HepG2 (cell line): ENCODE results near the gene TUBA4A. TPM values are rescaled to one million over a fixed set of nuclear protein-coding genes. Genes with fewer than 3 reads are reported as not detected.

Experiments
- ATAC-seq: fragments of 200-7000 bp; cut with Tn5 transposase; 3 replicates; pipeline ENCODE4 v1.9.1; 2020; ENCODE audit warnings: mild to moderate bottlenecking, moderate library complexity
- BruUV-seq: library from RNA; stranded (reverse); fragments of 400-500 nt; replicated peaks from 2 replicates; lab custom pipeline; 2021; lab: Mats Ljungman, UMichigan
- CTCF ChIA-PET: fragments of 300-600 bp; formaldehyde crosslinking; extraction: SDS; loops from one replicate; lab custom pipeline; 2021; ENCODE audit warnings: low total read pairs, inconsistent platforms, low intra/inter-chr PET ratio; lab: Yijun Ruan, JAX
- POLR2A ChIA-PET: fragments of 350-600 bp; sonication (Branson Sonifier 250); formaldehyde crosslinking; loops from one replicate; lab custom pipeline; 2020; ENCODE audit warnings: antibody characterized with exemption, inconsistent platforms; lab: Yijun Ruan, JAX
- DNase-seq: peaks from one replicate; pipeline ENCODE4 v3.0.0-alpha.2; 2015; ENCODE audit warnings: low spot score
- FAIRE-seq: peaks from 3 replicates; lab custom pipeline; 2011; peaks lifted over from hg19 to GRCh38; lab: Jason Lieb, UNC
- H2AFZ ChIP-seq: one replicate; pipeline ENCODE4 v1.6.1; 2011; ENCODE audit warnings: low read length, inconsistent platforms
- H3K27ac ChIP-seq: fragments of 300-600 bp; 3 replicates; pipeline ENCODE4 v1.8.0; 2011; ENCODE audit warnings: mixed run types, mild to moderate bottlenecking, mixed read lengths, low read length, inconsistent platforms; ENCODE audit not compliant: insufficient read depth; ENCODE audit errors: extremely low read length
- H3K27me3 ChIP-seq, 2 experiments: fragments of 200-600 bp in 1 of 2; 2 replicates in 1 of 2; 3 replicates in 1 of 2; pipeline versions ENCODE4 v1.6.0 to v1.8.0; 2011; ENCODE audit warnings: low read length in 2 of 2, mild to moderate bottlenecking in 2 of 2, moderate library complexity in 2 of 2, inconsistent platforms in 1 of 2; ENCODE audit not compliant: insufficient read depth in 2 of 2, control insufficient read depth in 1 of 2
- H3K36me3 ChIP-seq, 2 experiments: fragments of 200-600 bp in 1 of 2; replicated peaks in 1 of 2; 2 replicates in 1 of 2; 3 replicates in 1 of 2; pipeline versions ENCODE4 v1.5.1 to v1.8.0; 2011; ENCODE audit warnings: low read length in 2 of 2, inconsistent platforms in 1 of 2; ENCODE audit not compliant: insufficient read depth in 2 of 2, control insufficient read depth in 1 of 2
- H3K4me1 ChIP-seq: 2 replicates; pipeline ENCODE4 v1.5.1; 2012; ENCODE audit warnings: low read length, inconsistent platforms; ENCODE audit not compliant: insufficient read depth
- H3K4me2 ChIP-seq: 2 replicates; pipeline ENCODE4 v1.6.0; 2011; ENCODE audit warnings: low read depth, low read length, inconsistent platforms
- H3K4me3 ChIP-seq, 3 experiments: fragments of 200-600 bp in 1 of 3; sonication (generic), shearing (Covaris generic) in 1 of 3; replicated peaks in 1 of 3; 2 replicates each; pipeline ENCODE4 v1.5.1; 2011 to 2016; ENCODE audit warnings: low read length in 3 of 3, inconsistent platforms in 2 of 3, low read depth in 2 of 3, mild to moderate bottlenecking in 2 of 3, control low read depth in 1 of 3, mixed read lengths in 1 of 3; ENCODE audit not compliant: insufficient read depth in 1 of 3
- H3K79me2 ChIP-seq: one replicate; pipeline ENCODE4 v1.6.1; 2011; ENCODE audit warnings: low read length, inconsistent platforms; ENCODE audit not compliant: insufficient read depth
- H3K9ac ChIP-seq: 2 replicates; pipeline ENCODE4 v1.6.0; 2011; ENCODE audit warnings: mild to moderate bottlenecking, low read depth, low read length, inconsistent platforms; ENCODE audit not compliant: insufficient read depth
- H3K9me3 ChIP-seq: 2 replicates; pipeline ENCODE4 v1.5.1; 2012; ENCODE audit warnings: mild to moderate bottlenecking, low read length
- H4K20me1 ChIP-seq: 2 replicates; pipeline ENCODE4 v1.6.0; 2011; ENCODE audit warnings: inconsistent platforms, mild to moderate bottlenecking, low read length, moderate library complexity; ENCODE audit not compliant: insufficient read depth
- CEBPG ChIP-seq: IDR thresholded peaks from 2 replicates; pipeline ENCODE4 v1.6.1; 2016
- IKZF1 ChIP-seq: fragments of 450-650 bp; IDR thresholded peaks from 2 replicates; pipeline ENCODE4 v1.7.1; 2016
- ZNF629 ChIP-seq: sonication (generic); formaldehyde crosslinking; conservative IDR thresholded peaks from 2 replicates; pipeline ENCODE4 v1.5.0; 2020; ENCODE audit warnings: missing genetic modification reagents
- WGBS: methylation state at CpG from one replicate; pipeline ENCODE4 v1.1.6; 2017; ENCODE audit warnings: low lambda C conversion rate; 5-methylcytosine and 5-hydroxymethylcytosine counted together
- in situ Hi-C: cut with HindIII; loops from 2 replicates; pipeline ENCODE4 v1.10.0; 2017; ENCODE audit warnings: low pct_unique_long_range_greater_than_20kb; ENCODE audit not compliant: extremely low pct_ligation_motif_present
- intact Hi-C: fragments of 100-400 bp; cut with micrococcal nuclease; formaldehyde crosslinking; loops from one replicate; pipeline ENCODE4 v1.10.0; 2022; ENCODE audit not compliant: unreplicated experiment
- polyA plus RNA-seq, 8 experiments: library from polyadenylated mRNA; depleted of rRNA in 3 of 8; stranded (reverse) in 7 of 8; unstranded in 1 of 8; fragments of >200 nt; fragmentation: Illumina TruSeq in 4 of 8; extraction: Trizol in 4 of 8; gene quantifications; 2 replicates each; pipeline versions ENCODE4 v1.2.1 to v1.2.3, GENCODE V29; 2011 to 2016; ENCODE audit warnings: low read depth in 4 of 8, missing spikeins in 1 of 8, mixed read lengths in 1 of 8; ENCODE audit not compliant: insufficient read depth in 1 of 8
- total RNA-seq, 5 experiments: library from RNA; depleted of rRNA; stranded (reverse); fragments of >200 nt; fragmentation: Illumina TruSeq; extraction: Trizol; gene quantifications; 2 replicates each; pipeline ENCODE4 v1.2.3, GENCODE V29; 2016; ENCODE audit warnings: low read depth in 1 of 5
- TF ChIP-seq, protein P1 (sequence below): sonication (generic); formaldehyde crosslinking; IDR thresholded peaks from 2 replicates; pipeline ENCODE4 v1.5.1; 2020; ENCODE audit warnings: mild to moderate bottlenecking, missing genetic modification reagents, moderate library complexity
- TF ChIP-seq, protein P2 (sequence below): sonication (generic); formaldehyde crosslinking; IDR thresholded peaks from 2 replicates; pipeline ENCODE4 v1.5.0; 2020; ENCODE audit warnings: mild to moderate bottlenecking, missing genetic modification reagents, borderline replicate concordance

Gene TUBA4A
- total and polyA plus RNA-seq, 2 of the 13 experiments (the other 11 are each of a cell fraction or from before 2014, with no cell fraction given), result 1.3 to 12.7 TPM

DNA sequence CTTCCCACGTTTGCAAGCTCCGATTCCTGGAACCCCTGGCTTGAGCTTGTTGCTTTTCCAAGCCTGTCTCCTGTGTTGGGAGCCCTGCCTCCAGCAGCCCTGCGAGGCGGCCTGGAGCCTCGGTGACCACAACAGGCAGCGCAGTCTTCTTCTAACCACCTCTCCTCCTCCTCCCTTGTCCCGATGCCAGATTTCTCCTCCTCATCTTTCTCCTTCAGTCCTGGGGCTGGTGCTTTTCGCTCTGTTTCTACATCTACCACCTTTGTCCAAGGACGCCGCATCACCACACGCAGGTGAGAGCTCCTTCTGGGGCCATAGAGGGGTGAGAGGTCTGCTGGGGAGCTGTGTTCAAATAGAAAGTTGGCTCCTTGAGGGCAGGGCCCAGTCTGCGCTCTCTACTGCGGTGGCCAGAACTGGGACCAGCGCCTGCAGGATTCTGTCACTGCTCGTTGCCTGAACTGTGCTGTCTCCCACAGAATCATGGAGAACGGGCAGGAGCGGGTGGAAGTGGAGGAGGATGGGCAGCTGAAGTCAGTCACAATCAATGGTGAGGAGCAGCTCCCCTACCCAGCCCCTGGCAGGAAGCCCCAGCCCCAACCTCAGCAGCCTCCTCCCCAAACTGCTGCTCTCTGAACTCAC, 29.3 kb upstream of the TUBA4A start:
- peaks cover 4 to 10% of the 10 kb centered on the region in 2 experiments; a peak in 4 of 5 replicates for H3K36me3 ChIP-seq
- in situ Hi-C loops, result no loop called here
- H3K9ac ChIP-seq, result no peak overlapping the region
- BruUV-seq, result no TSS peak
- H3K27ac ChIP-seq, result no peak overlapping the region
- DNase-seq, result no peak
- peaks cover 25% of the 10 kb centered on the region for H3K4me1 ChIP-seq
- H3K9me3 ChIP-seq, result no peaks in the 10 kb centered on the region
- no peak for FAIRE-seq
- no peaks in the 10 kb centered on the region for H3K27me3 ChIP-seq
- TF ChIP-seq IKZF1, result no peak
- TF ChIP-seq, protein P1, sequence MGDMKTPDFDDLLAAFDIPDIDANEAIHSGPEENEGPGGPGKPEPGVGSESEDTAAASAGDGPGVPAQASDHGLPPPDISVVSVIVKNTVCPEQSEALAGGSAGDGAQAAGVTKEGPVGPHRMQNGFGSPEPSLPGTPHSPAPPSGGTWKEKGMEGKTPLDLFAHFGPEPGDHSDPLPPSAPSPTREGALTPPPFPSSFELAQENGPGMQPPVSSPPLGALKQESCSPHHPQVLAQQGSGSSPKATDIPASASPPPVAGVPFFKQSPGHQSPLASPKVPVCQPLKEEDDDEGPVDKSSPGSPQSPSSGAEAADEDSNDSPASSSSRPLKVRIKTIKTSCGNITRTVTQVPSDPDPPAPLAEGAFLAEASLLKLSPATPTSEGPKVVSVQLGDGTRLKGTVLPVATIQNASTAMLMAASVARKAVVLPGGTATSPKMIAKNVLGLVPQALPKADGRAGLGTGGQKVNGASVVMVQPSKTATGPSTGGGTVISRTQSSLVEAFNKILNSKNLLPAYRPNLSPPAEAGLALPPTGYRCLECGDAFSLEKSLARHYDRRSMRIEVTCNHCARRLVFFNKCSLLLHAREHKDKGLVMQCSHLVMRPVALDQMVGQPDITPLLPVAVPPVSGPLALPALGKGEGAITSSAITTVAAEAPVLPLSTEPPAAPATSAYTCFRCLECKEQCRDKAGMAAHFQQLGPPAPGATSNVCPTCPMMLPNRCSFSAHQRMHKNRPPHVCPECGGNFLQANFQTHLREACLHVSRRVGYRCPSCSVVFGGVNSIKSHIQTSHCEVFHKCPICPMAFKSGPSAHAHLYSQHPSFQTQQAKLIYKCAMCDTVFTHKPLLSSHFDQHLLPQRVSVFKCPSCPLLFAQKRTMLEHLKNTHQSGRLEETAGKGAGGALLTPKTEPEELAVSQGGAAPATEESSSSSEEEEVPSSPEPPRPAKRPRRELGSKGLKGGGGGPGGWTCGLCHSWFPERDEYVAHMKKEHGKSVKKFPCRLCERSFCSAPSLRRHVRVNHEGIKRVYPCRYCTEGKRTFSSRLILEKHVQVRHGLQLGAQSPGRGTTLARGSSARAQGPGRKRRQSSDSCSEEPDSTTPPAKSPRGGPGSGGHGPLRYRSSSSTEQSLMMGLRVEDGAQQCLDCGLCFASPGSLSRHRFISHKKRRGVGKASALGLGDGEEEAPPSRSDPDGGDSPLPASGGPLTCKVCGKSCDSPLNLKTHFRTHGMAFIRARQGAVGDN (CRISPR knock-in tag), result 0 out of 2 replicates have a peak, but pooled peaks have one; percentile 11
- POLR2A ChIA-PET, result interaction anchor here (2.4 kb wide), 1 partner anchor 12 kb away, joined by 6 read pairs; no protein-coding TSS in a partner anchor
- 95% methylated on average over 17 of the region's 17 CpGs for WGBS
- no peak for ATAC-seq
- no peaks in the 10 kb centered on the region for H3K79me2 ChIP-seq
- no peak overlapping the region for H3K4me2 ChIP-seq
- CTCF ChIA-PET, result no interaction called here
- intact Hi-C loops, result no loop called here
- no peak overlapping the region for H2AFZ ChIP-seq
- H3K4me3 ChIP-seq, result no peak overlapping the region
- H4K20me1 ChIP-seq, result no peaks in the 10 kb centered on the region

- 91% methylated on average over 5 of the region's 5 CpGs for WGBS
- in situ Hi-C loops, result no loop called here
- intact Hi-C loops, result no loop called here
- H3K36me3 ChIP-seq, result peaks cover 4 to 10% of the 10 kb centered on the region in 2 experiments; a peak in 4 of 5 replicates
- H3K4me3 ChIP-seq, result no peak overlapping the region
- BruUV-seq, result no TSS peak
- no peaks in the 10 kb centered on the region for H4K20me1 ChIP-seq
- TF ChIP-seq CEBPG (CRISPR knock-in tag) (no peak), ZNF629 (CRISPR knock-in tag) (peak; percentile 38; the same call in 1 of the 2 replicates)
- TF ChIP-seq, protein P2, sequence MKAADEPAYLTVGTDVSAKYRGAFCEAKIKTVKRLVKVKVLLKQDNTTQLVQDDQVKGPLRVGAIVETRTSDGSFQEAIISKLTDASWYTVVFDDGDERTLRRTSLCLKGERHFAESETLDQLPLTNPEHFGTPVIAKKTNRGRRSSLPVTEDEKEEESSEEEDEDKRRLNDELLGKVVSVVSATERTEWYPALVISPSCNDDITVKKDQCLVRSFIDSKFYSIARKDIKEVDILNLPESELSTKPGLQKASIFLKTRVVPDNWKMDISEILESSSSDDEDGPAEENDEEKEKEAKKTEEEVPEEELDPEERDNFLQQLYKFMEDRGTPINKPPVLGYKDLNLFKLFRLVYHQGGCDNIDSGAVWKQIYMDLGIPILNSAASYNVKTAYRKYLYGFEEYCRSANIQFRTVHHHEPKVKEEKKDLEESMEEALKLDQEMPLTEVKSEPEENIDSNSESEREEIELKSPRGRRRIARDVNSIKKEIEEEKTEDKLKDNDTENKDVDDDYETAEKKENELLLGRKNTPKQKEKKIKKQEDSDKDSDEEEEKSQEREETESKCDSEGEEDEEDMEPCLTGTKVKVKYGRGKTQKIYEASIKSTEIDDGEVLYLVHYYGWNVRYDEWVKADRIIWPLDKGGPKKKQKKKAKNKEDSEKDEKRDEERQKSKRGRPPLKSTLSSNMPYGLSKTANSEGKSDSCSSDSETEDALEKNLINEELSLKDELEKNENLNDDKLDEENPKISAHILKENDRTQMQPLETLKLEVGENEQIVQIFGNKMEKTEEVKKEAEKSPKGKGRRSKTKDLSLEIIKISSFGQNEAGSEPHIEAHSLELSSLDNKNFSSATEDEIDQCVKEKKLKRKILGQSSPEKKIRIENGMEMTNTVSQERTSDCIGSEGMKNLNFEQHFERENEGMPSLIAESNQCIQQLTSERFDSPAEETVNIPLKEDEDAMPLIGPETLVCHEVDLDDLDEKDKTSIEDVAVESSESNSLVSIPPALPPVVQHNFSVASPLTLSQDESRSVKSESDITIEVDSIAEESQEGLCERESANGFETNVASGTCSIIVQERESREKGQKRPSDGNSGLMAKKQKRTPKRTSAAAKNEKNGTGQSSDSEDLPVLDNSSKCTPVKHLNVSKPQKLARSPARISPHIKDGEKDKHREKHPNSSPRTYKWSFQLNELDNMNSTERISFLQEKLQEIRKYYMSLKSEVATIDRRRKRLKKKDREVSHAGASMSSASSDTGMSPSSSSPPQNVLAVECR (CRISPR knock-in tag), result no peak
- ATAC-seq (no peak), FAIRE-seq (no peak), DNase-seq (no peak)
- H3K4me1 ChIP-seq, result peaks cover 32% of the 10 kb centered on the region
- no peak overlapping the region for H2AFZ ChIP-seq
- H3K27ac ChIP-seq, result no peak overlapping the region
- ChIA-PET CTCF (no interaction called here), POLR2A (interaction anchor here (2.4 kb wide), 1 partner anchor 13 kb away, joined by 6 read pairs; no protein-coding TSS in a partner anchor)
- H3K9ac ChIP-seq, result no peak overlapping the region
- H3K79me2 ChIP-seq, result no peaks in the 10 kb centered on the region
- H3K27me3 ChIP-seq, result no peaks in the 10 kb centered on the region
- no peak overlapping the region for H3K4me2 ChIP-seq
- no peaks in the 10 kb centered on the region for H3K9me3 ChIP-seq
Measured at GRCh38 chr2:219282375-219282774, 28.7 kb upstream of the TUBA4A start.
